ENCODE results near the gene RNF166.

- TF ChIP-seq ZNF274 (IDR thresholded peaks at IDR 0.05; ENCODE audit: low read depth, low read length) (no peak), YY1 (IDR thresholded peaks at IDR 0.05; ENCODE audit: insufficient read depth, insufficient read length) (no peak), SUZ12 (IDR thresholded peaks at IDR 0.05; ENCODE audit: extremely low read depth, insufficient read depth, insufficient read length) (no peak)
Measured at GRCh38 chr16:88716601-88717001, 10.4 kb upstream of the RNF166 start.
